Stimulated activated CD8-positive, alpha-beta memory T cell treated with anti-CD3 and anti-CD28 coated beads, Interleukin-2, amount 100 ng/mL, for 48 hours (primary cell): ENCODE results near the gene CIB4.

Source experiments
- DNase-seq, 2 donors: peaks; one replicate each; pipeline ENCODE4 v3.0.0-alpha.2; 2020; ENCODE audit warnings: low read depth in 2 of 2

Gene CIB4

DNA sequence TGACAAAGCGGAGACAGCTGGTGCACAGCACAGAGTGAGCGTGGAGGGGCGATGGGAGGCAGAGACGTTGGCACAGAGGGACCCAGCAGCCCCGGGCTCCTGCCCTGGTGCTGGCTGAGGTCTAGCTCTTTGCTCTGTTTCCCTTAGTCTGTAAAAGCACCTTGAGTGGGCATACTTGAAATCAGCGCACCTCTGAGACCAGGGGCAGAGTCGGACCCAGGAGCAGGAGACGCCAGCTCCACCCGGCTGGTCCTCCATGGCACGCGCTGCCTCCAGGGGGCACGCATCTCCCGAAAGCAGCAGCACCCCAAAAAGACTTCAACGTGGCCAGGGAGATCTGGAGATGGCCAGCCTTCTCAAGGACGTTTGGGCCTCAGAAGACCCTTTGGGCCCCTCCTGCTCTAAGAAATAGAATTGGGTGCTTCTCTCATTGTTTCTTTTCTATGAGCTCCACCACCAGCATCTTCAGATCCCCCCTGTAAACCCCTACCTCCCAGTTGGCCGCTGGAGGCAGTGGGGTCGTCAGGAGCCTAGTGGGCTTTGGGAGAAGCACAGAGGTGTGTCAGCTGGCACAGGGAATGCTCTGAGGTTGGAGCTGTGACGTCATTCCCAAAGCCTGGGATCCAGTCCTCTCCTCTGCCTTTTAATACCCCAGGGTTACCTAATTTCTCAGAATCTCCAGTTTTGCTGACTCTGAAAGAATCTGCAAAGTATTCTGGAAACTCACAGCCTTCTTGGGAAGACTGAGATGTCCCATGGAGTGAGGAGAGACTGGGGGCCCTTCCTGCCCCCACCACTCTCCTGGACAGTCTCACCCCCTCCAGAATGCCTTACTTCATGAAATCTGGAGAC, 58.9 kb downstream of the CIB4 start:
- DNase-seq = no peak

GRCh38 chr2:26581266-26581990, 59.7 kb downstream of the CIB4 start:
- no peak for DNase-seq

DNA sequence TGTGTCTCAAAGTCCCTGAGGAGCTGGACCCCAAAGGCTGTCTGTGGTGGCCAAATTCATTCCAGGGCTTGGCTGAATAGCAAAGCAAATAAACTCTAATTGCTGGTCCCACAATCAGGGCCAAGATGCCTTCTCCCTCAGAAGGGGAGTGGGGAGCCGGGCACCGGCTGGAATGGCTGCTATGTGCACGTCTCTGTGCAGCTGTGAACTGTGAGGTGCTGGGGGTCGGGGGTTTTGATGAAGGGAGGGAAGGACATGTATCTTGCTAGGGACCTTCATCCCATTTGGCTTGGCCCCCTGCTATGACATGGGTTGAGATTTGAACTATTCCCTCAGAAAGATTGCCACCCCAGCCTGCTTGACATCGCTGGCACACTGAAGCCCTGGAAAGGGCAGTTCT, 60.4 kb downstream of the CIB4 start:
- DNase-seq = no peak

DNA sequence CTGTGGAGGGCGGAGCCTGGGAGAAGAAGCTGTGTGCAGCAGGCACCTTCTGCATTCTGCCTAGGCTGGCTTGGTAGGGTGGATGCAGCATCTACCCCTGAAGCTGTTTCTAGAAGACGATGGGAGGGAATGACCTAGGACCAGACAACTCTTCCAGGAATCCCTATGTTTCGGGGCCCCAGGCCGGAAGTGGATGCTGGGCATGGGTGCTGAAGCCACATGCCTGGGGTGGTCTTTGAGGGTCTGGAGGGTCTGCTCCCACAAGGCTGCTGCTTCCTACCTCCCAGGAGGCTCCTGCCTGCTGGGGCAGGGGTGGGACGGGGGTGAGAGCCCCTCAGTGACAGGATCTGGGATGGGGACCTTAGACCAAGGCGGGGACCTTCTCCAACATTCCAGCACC, 61.0 kb downstream of the CIB4 start:
- no peak for DNase-seq

- no peak for DNase-seq
These were observed 61.5 kb downstream of the CIB4 start for GRCh38 chr2:26579723-26580040.

- DNase-seq = no peak
These were observed 62.0 kb downstream of the CIB4 start for GRCh38 chr2:26579025-26579722.

GRCh38 chr2:26578581-26578980, 62.6 kb downstream of the CIB4 start:
- no peak for DNase-seq

GRCh38 chr2:26578113-26578458, 63.1 kb downstream of the CIB4 start:
- DNase-seq = no peak

- peak; percentile 46 to 57 for DNase-seq
These were observed 63.6 kb downstream of the CIB4 start for GRCh38 chr2:26577442-26578112.

GRCh38 chr2:26576565-26577441, 64.4 kb downstream of the CIB4 start:
- DNase-seq = no peak

DNA sequence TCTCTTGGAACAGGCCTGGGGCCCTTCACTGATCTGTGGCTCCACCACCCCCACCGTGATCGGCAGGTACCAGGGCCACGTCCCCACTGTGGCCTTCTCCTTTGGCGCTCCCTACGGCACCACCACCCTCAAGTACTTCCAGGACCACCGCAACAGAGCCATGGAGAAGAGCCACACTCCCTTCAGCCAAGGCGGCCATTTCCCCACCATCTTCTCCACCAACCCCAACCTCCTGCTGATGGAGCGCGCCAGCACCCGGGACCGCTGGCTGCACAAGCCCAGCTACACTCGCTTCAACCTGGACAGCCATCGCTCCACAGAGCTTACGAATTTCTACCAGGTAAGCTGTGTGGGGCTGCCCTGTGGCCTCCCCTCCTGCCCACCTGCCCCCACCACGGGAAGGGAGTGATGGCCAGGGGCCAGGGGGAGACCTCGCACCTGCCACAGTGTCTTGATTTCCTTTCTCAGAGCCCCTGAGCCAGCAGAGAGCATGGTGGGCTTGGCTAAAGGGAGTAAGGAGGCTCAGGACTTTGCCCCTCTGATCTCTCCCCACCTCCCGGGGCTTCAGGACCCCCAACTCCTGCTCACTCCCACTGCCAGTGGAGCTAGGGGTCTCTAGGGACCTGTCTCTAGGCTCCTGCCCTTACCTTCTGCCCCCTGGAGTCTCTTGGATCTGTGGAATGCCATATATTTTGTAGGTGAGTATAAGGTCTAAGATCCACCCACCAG, 65.2 kb downstream of the CIB4 start:
- DNase-seq = no peak

- DNase-seq = no peak
These were observed 66.1 kb downstream of the CIB4 start for GRCh38 chr2:26574900-26575560.

DNA sequence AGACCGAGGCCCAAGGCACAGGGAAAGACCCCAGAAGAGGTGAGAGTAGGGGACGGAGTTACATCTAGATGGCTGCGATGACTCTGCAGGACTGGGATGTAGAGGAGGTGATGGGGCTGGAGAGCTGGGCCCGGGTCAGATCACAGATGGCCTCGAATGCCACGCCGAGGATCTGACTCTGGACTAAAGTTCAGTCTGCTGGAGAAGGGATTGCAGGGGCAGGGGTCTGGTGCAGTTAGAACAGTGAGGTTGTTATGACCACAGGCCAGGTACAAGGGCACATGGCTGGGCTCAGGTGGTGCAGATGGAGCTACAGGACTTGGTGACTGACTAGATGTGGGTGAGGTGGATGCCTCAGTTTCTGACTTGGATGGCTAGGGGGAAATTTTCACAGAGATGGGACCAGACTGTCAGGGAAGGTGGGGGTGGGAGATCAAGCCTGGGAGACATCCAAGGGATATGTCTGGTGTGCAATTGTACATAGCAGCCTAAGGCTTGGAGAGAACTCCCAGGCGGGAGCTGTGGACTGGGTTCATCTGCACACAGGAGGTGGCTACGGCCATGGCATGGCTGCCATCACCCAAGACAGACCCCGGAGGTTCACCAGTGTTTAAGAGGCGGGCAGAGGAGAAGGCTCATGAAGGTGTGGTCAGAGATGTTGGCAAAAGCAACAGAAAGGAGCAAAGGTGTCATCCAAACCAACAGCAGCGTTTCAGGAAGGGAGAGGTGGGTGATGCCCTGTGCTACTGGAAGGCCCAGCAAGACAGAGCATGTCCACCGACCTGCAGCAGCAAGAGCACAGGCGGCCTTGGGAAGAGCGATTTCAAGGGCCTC, 66.9 kb downstream of the CIB4 start:
- DNase-seq = no peak

DNA sequence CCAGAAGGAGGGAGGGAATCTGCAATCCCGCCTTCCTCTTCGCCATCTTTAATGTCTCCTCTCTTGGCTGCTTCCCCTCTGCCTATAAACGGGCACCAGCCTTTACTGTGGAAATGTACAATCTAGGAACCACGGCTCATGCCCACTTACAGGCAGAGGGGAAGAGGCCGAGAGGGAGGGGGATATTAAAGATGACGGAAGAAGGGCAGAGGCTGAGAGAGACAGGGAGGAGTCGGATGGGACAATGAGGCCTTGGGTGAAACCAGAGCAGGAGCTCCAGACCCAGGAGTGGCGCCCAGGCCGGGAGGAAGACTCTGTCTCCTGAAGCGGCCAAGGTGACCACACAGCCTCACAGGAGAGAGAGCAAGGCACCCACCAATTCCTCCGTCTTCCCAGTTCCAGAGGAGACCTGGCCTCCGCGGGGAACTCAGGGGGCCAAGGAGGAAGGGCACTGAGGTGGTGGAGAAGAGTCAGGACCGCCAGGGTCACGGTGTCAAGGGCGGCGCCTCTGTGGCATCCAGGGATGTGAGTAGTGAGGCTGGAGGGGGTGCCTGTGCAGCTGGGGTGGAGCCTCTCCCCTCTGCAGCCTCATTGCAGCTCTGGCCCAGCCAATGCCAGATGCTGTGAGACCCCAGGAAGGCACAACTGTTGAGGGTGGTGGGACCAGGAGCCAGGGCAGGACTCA, 67.8 kb downstream of the CIB4 start:
- no peak for DNase-seq

GRCh38 chr2:26572591-26572990, 68.6 kb downstream of the CIB4 start:
- no peak for DNase-seq

DNA sequence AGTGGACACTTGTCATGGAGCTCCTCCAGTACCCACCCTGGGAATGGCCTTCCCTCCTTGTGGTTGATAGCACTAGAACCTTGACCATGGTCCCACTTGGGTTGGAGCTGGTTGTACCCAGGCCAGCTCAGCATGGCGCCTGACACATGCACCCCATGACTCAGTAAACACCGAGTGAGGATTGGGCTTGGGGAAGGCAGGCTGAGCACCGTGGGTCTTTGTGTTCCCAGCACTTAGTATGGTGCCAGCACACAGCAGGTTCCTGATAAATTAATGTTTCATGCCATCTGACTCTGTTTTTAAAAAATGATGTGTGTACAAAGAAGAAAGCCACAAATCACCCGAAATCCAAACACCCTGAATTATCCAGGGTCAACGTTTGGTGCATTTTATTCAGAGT, 69.8 kb downstream of the CIB4 start:
- DNase-seq = no peak

GRCh38 chr2:26570083-26570430, 71.1 kb downstream of the CIB4 start:
- DNase-seq = no peak

DNA sequence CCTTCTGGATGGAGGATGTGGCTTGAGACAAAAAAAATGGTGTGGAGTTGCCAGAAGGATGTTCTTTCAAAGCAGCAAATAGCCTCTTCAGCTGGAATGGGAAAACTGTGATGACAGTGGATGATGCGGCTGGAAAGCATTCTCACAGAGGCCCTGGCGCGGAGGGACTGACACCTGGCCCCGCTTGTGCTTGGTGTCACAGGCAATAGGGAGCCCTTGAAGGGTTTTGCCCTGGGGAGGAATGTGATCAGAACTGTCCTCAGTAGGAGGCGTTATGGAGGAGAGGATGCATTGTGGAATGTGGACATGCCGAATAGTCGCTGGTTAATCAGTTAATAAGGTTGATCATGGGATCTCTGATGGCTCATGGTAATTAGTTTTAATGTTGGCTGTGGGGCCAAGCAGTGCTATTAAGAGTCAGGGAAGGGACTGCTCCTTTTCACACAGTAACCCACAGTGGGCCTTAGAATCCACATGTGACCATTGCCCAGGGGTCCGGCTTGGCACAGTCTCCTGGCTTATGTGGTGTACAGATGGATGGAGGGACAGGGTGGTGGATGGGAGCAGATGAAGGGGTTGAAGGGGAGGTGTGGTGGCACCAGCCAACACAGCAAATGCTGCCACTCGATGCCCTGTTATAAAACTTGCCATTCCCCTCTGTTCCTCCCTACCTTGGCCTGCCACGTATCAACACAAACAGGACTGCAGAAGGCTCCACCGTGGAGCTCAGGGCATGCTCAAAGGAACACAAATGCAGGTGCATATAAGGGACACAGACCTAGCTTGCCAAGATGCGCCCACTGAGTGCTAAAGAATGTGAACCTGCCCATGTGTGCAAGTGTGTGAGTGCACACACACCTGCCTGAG, 71.7 kb downstream of the CIB4 start:
- DNase-seq = no peak
